GM12878 (cell line): ENCODE results near the gene APBB3. TPM values are rescaled to one million over a fixed set of nuclear protein-coding genes. Genes with fewer than 3 reads are reported as not detected.

Experiments used
- CHD2 ChIP-seq: IDR thresholded peaks from 2 replicates; pipeline ENCODE4 v1.6.1; 2011; ENCODE audit warnings: low read depth, low read length, improper control_type of control experiment, borderline replicate concordance
- DPF2 ChIP-seq: fragments of 450-650 bp; IDR thresholded peaks from 2 replicates; pipeline ENCODE4 v1.6.1; 2017; ENCODE audit warnings: mild to moderate bottlenecking
- NFYA ChIP-seq: IDR thresholded peaks from 2 replicates; pipeline ENCODE4 v1.6.1; 2011; ENCODE audit warnings: low read depth, mild to moderate bottlenecking, low read length, improper control_type of control experiment, borderline replicate concordance
- NFYB ChIP-seq: IDR thresholded peaks from 2 replicates; pipeline ENCODE4 v1.6.1; 2011; ENCODE audit warnings: low read depth, mild to moderate bottlenecking, low read length, improper control_type of control experiment, moderate library complexity; ENCODE audit not compliant: insufficient read depth
- PAX5 ChIP-seq: IDR thresholded peaks from 2 replicates; pipeline ENCODE4 v1.6.1; 2011; ENCODE audit warnings: low read depth, low read length, borderline replicate concordance
- POLR2AphosphoS5 ChIP-seq: IDR thresholded peaks from 2 replicates; pipeline ENCODE4 v1.6.1; 2011; ENCODE audit warnings: mild to moderate bottlenecking, low read length, inconsistent platforms
- POU2F2 ChIP-seq: IDR thresholded peaks from 3 replicates; pipeline ENCODE4 v1.6.1; 2011; ENCODE audit warnings: low read depth, mild to moderate bottlenecking, low read length, borderline replicate concordance
- RCOR1 ChIP-seq: conservative IDR thresholded peaks from 2 replicates; pipeline ENCODE4 v1.6.1; 2012; ENCODE audit warnings: low read depth, low read length, improper control_type of control experiment
- SP1 ChIP-seq: IDR thresholded peaks from one replicate; pipeline ENCODE4 v1.6.1; 2011; ENCODE audit warnings: low read depth, low read length
- ZBED1 ChIP-seq: IDR thresholded peaks from 2 replicates; pipeline ENCODE4 v1.6.1; 2016; ENCODE audit warnings: borderline replicate concordance
- polyA plus RNA-seq, 11 experiments: library from polyadenylated mRNA; depleted of rRNA in 4 of 11; unstranded in 6 of 11; stranded (reverse) in 5 of 11; fragments of >200 nt; fragmentation: Nextera tagmentation in 4 of 11; fragmentation: Illumina TruSeq in 1 of 11; extraction: Ambion mirVana in 4 of 11; extraction: Trizol in 1 of 11; gene quantifications; 1 replicate in 1 of 11; 2 replicates in 10 of 11; pipeline versions ENCODE4 v1.2.1 to v1.2.3, GENCODE V29; 2011 to 2016; ENCODE audit warnings: inconsistent platforms in 2 of 11, missing spikeins in 2 of 11, low read depth in 1 of 11
- total RNA-seq, 4 experiments: library from RNA; depleted of rRNA in 3 of 4; stranded (reverse); fragments of >200 nt in 3 of 4; fragmentation: Illumina TruSeq in 1 of 4; extraction: Trizol in 1 of 4; gene quantifications; 2 replicates each; pipeline versions ENCODE4 v1.2.1 to v1.2.3, GENCODE V29; 2013 to 2021
- TF ChIP-seq, protein P1 (sequence below): IDR thresholded peaks from 2 replicates; pipeline ENCODE4 v1.6.1; 2012; ENCODE audit warnings: low read depth, low read length, improper control_type of control experiment
- TF ChIP-seq, protein P2 (sequence below): fragments of 450-650 bp; IDR thresholded peaks from 2 replicates; pipeline ENCODE4 v1.6.1; 2017; ENCODE audit warnings: mild to moderate bottlenecking, moderate library complexity
- TF ChIP-seq, protein P3 (sequence below): IDR thresholded peaks from 2 replicates; pipeline ENCODE4 v1.6.1; 2011; ENCODE audit warnings: low read depth, mild to moderate bottlenecking, low read length, moderate library complexity, borderline replicate concordance; ENCODE audit errors: extremely low read depth
- TF ChIP-seq, protein P4 (sequence below): fragments of 450-650 bp; IDR thresholded peaks from 2 replicates; pipeline ENCODE4 v1.6.1; 2016; ENCODE audit warnings: mild to moderate bottlenecking
- TF ChIP-seq, protein P5 (sequence below): fragments of 450-650 bp; IDR thresholded peaks from 2 replicates; pipeline ENCODE4 v1.6.1; 2018; ENCODE audit warnings: borderline replicate concordance, mild to moderate bottlenecking; ENCODE audit not compliant: partially characterized antibody

The APBB3 gene
- total and polyA plus RNA-seq, 10 of the 15 experiments (the other 5 are each of a cell fraction or from before 2014, with no cell fraction given): 0.35 to 33.3 (median 14.3) TPM

DNA sequence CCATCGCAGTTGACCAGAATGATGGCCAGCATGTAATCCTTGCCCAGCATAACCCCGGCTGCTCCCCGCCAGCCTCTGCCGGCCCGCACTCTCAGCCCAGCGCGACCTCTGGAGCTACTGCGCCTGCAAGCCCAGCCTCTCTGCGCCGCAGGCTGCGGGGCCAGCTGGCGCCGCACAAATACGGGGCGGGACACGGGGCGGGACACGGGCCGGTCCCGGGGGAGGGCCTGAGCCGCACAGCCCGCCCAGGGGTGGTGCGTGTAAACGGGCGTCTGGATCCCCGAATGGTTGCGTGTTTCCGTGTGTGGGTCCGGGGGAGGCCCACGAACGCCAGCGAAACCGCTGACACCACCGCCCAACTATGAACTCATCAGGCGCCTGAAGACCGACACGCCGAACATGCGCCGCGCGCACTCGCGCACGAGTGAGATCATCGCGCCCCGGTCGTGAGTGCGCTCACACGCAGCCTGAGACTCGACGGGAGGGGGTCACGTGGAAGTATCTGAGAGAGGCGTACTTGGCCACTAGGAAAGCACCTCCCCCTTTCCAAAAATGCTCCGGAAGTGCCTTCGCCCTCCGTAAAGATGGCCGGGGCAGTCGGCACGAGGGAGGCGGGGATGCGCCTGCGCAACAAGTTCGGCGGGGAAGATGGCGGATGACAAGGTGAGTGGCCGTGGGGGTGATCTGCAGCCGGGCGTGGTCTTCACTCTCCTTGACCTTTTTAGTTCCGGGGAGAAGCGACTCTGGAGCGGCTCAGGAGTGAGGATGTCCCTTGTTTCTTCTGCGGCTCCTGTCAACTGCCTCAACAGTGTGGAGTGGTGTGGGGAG lies at the start of gene APBB3, which contains the start of gene SLC35A4 (continued):
- TF ChIP-seq, protein P1, sequence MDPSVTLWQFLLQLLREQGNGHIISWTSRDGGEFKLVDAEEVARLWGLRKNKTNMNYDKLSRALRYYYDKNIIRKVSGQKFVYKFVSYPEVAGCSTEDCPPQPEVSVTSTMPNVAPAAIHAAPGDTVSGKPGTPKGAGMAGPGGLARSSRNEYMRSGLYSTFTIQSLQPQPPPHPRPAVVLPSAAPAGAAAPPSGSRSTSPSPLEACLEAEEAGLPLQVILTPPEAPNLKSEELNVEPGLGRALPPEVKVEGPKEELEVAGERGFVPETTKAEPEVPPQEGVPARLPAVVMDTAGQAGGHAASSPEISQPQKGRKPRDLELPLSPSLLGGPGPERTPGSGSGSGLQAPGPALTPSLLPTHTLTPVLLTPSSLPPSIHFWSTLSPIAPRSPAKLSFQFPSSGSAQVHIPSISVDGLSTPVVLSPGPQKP: peak; percentile 97
- TF ChIP-seq ZBED1 (peak; percentile 31; the same call in 1 of the 2 replicates), POLR2AphosphoS5 (peak; percentile 90), NFYA (no peak), RCOR1 (no peak), POU2F2 (peak; percentile 66; the same call in 1 of the 3 replicates), PAX5 (peak; percentile 34; the same call in 1 of the 2 replicates), NFYB (no peak; the same call in 1 of the 2 replicates), CHD2 (peak; percentile 70), DPF2 (peak; percentile 50), SP1 (peak; percentile 73)
- TF ChIP-seq, protein P2, sequence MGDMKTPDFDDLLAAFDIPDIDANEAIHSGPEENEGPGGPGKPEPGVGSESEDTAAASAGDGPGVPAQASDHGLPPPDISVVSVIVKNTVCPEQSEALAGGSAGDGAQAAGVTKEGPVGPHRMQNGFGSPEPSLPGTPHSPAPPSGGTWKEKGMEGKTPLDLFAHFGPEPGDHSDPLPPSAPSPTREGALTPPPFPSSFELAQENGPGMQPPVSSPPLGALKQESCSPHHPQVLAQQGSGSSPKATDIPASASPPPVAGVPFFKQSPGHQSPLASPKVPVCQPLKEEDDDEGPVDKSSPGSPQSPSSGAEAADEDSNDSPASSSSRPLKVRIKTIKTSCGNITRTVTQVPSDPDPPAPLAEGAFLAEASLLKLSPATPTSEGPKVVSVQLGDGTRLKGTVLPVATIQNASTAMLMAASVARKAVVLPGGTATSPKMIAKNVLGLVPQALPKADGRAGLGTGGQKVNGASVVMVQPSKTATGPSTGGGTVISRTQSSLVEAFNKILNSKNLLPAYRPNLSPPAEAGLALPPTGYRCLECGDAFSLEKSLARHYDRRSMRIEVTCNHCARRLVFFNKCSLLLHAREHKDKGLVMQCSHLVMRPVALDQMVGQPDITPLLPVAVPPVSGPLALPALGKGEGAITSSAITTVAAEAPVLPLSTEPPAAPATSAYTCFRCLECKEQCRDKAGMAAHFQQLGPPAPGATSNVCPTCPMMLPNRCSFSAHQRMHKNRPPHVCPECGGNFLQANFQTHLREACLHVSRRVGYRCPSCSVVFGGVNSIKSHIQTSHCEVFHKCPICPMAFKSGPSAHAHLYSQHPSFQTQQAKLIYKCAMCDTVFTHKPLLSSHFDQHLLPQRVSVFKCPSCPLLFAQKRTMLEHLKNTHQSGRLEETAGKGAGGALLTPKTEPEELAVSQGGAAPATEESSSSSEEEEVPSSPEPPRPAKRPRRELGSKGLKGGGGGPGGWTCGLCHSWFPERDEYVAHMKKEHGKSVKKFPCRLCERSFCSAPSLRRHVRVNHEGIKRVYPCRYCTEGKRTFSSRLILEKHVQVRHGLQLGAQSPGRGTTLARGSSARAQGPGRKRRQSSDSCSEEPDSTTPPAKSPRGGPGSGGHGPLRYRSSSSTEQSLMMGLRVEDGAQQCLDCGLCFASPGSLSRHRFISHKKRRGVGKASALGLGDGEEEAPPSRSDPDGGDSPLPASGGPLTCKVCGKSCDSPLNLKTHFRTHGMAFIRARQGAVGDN: peak; percentile 79
- TF ChIP-seq, protein P3, sequence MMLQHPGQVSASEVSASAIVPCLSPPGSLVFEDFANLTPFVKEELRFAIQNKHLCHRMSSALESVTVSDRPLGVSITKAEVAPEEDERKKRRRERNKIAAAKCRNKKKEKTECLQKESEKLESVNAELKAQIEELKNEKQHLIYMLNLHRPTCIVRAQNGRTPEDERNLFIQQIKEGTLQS: peak; percentile 71; the same call in 1 of the 2 replicates
- TF ChIP-seq, protein P4, sequence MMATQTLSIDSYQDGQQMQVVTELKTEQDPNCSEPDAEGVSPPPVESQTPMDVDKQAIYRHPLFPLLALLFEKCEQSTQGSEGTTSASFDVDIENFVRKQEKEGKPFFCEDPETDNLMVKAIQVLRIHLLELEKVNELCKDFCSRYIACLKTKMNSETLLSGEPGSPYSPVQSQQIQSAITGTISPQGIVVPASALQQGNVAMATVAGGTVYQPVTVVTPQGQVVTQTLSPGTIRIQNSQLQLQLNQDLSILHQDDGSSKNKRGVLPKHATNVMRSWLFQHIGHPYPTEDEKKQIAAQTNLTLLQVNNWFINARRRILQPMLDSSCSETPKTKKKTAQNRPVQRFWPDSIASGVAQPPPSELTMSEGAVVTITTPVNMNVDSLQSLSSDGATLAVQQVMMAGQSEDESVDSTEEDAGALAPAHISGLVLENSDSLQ: peak; percentile 89
- TF ChIP-seq, protein P5, sequence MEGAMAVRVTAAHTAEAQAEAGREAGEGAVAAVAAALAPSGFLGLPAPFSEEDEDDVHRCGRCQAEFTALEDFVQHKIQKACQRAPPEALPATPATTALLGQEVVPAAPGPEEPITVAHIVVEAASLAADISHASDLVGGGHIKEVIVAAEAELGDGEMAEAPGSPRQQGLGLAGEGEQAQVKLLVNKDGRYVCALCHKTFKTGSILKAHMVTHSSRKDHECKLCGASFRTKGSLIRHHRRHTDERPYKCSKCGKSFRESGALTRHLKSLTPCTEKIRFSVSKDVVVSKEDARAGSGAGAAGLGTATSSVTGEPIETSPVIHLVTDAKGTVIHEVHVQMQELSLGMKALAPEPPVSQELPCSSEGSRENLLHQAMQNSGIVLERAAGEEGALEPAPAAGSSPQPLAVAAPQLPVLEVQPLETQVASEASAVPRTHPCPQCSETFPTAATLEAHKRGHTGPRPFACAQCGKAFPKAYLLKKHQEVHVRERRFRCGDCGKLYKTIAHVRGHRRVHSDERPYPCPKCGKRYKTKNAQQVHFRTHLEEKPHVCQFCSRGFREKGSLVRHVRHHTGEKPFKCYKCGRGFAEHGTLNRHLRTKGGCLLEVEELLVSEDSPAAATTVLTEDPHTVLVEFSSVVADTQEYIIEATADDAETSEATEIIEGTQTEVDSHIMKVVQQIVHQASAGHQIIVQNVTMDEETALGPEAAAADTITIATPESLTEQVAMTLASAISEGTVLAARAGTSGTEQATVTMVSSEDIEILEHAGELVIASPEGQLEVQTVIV: no peak
